Measurements from ENCODE around the gene ANKRD65. TPM values are rescaled to one million over a fixed set of nuclear protein-coding genes. Genes with fewer than 3 reads are reported as not detected.
"Not testable (repeated sequence)": the region's sequence is repeated elsewhere in the genome, so short reads cannot be mapped to it uniquely, and the experiment has no call there.

ANKRD65 gene
- total RNA-seq, 1 experiment from 2014 or later, result not detected

DNA sequence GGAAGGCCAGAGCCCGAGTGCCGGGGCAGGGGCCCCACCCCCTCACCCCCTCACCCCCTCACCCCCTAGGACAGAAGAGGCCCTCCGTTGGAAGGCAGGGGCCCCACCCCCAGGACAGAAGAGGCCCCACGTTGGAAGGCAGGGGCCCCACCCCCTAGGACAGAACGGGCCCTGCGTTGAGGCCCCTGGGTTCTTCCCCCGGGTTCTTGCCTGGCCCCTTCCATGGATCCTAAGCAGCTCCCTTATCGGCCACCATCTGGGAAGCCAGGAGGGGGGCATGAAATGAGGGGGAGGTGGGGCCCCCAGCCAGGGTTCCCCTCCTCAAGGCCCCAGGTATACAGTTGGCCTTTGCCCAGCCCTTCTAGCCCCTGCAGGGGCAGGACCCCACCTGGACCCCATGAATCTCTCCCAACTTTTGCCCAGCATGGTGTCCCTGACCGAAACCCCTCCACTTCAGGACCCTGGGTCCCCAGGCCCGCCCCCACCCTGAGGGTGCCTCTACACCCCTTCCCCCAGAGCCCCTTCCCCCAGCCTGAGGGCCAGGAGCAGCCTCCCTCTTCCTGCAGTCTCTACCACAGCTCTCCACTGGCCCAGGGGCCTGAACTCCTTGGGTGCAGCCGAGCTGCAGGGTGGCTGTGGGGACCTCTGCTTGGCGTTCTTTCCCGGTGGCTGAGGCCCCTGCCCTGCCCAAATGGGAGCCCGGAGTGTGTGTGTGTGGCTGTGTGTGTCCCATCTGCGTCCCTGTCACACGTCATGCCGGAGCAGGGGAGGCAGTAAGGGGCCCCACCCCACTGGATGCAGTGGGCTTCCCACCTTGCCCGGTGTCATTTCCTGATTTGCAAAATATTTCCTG, 10.1 kb upstream of the ANKRD65 start:
- no peak for DNase-seq (ENCODE audit: low spot score)

DNA sequence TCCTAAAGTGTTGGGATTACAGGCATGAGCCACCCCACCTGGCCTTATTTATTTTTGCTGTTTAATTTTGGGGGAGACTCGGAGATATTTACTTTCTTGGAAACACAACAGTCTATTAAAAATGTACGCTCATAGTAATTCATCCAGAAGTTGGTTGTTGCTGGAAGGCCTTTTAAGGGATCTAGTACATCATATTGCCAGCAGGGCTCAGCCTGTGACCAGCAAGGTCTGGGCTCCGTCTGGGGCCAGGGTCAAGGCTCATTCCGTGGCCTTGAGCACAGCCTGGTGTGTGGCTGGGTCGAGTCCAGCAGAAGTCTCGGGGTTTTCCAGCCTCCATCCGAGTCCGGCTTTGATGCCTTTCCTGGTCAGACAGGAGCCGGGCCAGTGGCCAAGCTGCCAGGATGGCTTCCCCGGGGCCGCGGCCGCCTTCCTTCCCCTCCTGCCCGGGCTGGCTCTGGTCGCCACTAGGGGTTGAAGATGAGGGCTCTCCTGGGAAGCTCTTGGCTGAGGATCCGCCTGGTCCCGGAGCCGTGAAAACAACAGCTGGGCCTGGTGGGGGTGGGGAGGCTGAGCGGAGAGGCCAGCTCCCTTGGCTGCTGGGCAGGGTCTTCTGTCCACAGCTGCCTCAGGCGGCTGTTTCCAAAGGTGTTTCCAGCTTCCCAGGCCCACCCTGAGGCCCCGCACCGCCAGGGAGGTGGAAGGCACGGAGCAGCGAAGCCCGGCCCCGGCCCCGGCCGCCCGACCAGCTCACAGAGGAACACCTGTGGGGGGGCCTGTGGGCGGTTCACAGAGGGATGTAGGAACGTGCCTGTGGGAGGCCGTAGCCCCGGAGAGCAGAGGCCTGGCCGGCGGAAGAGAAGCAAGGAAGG, 9.3 kb upstream of the ANKRD65 start:
- peak; percentile 46 for DNase-seq (ENCODE audit: low spot score)

DNA sequence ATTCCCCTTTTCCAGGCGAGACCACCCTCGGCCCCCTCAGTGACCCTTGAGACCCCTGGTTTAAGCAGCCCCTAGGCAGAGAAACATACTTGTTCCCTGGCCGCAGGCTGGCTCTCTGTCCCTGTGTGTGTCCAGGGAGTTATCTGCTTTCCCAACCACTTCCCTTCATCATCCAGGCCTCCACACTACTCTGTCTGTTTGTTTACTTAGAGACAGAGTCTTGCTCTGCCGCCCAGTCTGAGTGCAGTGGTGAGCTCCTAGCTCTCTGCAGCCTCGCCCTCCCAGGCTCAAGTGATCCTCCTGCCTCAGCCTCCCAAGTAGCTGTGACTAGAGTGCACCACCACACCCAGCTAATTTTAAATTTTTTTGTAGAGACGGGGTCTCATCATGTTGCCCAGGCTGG, 8.6 kb upstream of the ANKRD65 start:
- DNase-seq (ENCODE audit: low spot score), result no peak

DNA sequence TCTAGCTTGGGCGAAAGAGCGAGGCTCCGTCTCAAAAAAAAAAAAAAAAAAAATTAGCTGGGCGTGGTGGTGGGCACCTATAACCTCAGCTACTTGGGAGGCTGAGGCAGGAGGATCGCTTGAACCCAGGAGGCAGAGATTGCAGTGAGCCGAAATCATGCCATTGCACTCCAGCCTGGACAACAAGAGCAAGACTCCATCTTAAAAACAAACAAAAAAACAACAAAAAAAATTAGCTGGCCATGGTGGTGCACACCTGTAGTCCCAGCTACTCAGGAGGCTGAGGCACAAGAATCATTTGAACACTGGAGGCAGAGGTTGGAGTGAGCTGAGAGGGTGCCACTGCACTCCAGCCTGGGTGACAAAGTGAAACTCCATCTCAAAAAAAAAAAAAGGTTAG, 7.9 kb upstream of the ANKRD65 start:
- DNase-seq (ENCODE audit: low spot score), result not testable (repeated sequence)

DNA sequence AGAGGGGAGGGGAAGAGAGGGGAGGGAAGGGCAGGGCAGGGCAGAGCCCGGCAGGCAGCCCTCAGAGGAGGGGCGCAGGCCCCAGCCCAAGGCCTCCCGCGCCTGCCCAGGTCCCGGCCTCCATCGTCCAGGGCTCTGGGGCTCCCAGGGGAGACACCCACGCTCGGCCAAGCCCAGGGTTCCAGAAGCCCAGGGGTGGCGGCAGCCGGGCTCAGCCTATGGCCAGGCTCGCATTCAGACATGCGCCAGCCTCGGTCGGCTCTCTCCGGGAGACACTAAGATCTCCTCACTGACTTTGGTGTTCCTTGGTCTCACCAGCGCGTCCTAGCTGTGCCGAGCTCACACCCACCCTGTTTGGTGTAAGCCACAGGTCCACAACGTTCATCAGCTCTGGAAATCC, 7.1 kb upstream of the ANKRD65 start:
- DNase-seq (ENCODE audit: low spot score), result no peak

DNA sequence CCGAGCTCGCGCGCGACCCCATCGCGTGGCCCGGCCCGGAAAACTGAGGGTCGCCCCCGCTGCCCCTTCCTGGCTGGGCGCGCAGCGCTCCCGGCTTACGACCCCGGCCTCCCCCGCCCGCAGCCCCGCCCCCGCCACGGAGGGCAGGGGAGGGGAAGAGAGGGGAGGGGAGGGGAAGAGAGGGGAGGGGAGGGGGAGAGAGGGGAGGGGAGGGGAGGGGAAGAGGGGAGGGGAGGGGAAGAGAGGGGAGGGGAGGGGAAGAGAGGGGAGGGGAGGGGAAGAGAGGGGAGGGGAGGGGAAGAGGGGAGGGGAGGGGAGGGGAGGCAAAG, 6.7 kb upstream of the ANKRD65 start:
- DNase-seq (ENCODE audit: low spot score), result no peak

DNA sequence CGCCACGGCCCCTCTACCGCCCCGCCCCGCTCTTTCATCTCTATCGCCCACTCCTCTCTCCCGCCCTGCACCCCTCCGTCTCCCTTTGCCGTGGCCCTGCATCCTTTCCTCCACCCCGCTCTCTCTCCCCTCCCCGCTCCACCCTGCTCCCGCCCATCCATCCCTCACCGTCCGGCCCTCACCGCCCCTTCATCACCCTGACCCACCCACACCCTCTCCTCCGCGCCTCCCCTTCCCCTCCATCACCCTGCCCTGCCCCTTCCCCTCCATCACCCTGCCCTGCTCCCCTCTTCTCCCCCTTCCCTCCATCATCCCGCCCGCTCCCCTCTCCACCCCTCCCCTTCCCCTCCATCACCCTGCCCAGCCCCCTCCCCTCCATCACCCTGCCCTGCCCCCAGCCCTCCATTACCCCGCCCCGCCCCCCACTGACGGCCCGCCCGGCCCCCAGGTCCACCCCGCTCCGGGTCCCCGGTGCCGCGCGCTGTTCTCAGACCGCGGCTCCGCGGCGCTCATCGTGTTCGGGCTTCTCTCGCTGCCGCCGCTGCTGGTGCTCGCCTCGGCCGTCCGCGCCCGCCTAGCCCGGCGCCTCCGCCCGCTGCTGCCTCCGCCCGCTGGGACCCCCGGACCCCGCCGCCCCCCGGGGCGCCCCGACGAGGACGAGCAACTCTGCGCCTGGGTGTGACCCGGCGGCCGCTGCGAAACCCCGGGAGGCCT, 6.2 kb upstream of the ANKRD65 start:
- no peak for DNase-seq (ENCODE audit: low spot score)

DNA sequence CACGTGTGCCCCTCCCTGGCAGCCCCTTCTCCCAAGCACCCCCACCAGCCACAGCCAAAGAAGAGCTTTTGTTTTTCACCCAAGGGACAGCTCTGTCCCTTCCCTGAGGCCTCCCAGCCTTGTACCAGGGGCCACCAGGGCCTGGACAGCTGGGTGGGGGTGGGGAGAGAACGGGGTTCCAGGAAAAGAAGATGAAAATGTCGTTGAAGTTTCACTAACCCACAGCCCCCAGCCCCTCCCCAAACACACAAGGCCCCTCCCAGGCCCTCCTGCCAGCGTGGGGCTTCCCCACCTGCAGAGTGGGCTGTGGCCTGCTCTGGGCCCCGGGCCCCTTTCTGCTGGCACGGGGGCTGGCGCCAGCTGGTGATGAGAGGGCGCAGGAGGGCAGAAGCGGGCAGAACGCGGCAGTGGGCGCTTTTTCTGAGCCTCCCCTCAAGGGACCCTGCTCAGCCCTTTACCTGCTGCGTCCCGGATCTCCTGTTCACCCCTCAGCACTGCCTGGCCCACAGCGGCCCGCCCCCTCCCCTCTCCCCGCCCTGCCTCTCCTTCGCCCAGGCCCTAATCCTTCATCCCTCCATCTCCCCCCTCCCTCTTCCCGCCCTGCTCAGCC, 5.5 kb upstream of the ANKRD65 start:
- no peak for DNase-seq (ENCODE audit: low spot score)

DNA sequence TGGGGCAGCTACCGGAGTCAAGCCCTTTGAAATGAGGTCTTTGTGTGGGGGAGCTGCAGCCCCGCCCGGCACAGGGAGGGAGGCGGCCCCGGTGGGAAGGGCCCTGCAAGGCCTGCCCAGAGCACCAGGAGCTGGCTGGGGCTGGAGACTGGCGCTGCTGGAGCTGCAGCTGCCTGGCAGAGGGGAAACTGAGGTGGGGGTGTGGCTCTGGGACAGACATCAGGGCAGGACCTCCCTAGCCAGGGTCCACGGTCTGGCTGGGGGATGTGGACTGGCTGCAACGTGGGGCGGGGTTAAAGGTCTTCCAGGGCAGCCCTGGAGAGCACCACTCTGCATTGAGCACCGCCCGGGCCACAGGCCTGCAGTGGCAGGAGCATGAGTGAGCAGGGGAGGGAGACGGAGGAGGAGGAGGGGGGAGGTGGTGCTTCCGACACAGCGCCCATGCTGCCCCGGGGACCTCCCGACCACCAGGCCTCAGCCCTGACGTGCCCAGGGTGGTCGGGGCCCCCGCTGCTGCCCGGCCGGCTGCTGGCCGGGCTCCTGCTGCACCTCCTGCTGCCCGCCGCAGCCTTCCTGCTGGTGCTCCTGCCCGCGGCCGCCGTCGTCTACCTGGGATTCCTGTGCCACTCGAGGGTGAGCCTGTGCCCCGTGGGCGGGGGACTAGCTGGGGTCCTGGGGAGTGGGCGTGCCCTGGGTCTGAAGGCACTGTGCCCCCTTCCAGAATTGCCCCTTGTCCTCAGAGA, 4.8 kb upstream of the ANKRD65 start:
- DNase-seq (ENCODE audit: low spot score), result no peak

DNA sequence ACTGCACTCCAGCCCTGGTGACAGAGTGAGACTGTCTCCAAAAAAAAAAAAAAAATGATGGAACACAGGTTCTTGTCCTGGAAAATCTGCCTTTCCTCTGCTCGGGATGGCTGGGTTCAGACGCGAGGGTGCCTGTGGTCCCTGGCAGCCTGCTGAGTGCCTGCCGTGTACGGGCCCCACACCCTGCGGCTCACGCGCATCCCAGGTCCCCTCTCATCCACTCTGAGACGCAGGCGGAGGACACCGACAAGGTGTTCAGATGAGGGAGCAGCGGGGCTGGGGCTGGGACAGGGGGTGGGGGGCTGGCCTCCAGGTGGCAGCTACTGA, 4.3 kb upstream of the ANKRD65 start:
- no peak for DNase-seq (ENCODE audit: low spot score)

DNA sequence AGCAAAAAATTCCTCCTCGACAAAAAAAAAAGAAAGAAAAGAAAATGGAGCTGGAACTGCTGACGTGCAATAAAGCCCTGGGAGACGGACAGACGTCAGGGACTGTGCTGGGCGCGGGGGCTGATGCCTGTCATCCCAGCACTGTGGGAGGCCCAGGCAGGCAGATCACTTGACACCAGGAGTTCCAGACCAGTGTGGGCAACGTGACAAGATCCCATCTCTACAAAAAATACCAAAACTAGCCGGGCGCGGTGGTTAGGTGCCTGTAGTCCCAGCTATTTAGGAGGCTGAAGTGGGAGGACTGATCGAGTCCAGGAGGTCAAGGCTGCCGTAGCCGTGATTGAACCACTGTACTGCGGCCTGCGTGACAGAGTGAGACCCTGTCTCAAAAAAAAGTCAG, 3.6 kb upstream of the ANKRD65 start:
- DNase-seq (ENCODE audit: low spot score), result no peak

DNA sequence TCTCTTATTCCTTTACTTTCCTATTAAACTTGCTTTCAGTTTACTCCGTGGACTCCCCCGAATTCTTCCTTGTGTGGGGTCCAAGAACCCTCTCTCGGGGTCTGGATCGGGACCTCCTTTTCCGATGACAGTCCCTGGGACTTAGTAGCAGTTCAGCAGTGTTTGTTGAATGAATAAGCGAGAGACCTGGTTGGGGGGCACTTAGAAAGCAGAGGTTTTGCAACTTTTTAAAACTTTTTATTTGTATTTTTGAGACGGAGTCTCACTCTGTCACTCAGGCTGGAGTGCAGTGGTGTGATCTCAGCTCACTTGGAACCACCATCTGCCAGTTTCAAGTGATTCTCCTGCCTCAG, 2.1 kb upstream of the ANKRD65 start:
- DNase-seq (ENCODE audit: low spot score), result no peak

DNA sequence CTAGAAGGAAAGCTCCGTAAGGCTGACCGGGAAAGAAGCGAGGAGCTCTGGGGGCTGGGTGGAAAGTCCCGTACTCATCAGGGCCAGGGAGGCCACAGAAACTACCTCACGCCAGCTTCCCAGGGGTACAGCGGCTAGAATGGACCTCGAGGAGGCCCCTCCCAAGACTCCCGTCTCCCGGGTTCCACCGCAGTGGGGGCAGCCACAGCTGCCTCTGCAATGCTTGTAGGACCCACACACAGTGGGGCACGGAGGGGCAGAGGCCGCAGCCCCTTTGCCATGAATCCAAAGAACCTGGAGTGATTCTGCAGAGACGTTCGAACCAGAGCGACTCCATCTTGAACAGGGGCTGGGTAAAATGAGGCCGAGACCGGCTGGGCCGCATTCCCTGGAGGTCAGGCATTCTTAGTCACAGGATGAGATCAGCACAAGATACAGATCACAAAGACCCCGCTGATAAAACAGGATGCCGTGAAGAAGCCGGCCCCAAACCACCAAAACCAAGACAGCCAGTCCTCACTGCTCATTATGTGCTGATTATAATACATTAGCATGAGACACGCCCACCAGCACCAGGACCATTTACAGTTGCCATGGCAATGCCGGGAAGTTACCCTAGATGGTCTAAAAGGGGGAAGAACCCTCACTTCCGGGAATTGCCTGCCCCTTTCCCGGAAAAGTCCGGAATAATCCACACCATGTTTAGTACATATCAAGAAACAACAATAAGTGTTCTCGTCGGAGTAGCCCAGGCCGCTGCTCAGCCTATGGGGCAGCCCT, 1.6 kb upstream of the ANKRD65 start:
- DNase-seq (ENCODE audit: low spot score), result peak; percentile 43

DNA sequence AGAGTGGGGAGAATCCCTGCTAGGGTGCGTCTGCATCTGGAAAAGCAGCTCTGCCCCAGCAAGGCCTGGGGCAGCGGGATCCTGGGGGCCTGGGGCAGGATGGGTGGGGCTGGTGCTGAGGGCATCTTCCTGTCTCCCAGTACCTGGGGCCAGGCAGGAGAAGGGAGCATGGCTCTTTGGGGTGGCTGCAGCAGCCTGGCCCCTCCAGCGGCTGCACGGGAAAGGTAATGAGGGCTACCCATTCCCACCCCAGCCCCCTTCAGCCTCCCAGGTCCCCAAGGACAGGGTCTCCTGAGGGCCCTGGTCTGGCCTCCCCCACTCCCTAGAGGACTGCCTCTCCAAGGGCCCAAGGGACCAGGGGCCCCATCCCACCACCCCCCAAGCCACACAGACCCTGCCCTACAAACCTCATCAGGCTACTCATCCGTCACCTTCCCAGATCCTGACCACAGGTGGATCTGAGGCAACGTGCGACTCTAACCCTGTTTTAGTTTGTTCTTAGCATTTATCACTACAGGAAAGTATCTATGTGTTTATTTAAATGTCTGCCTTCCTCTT, 910 bp upstream of the ANKRD65 start:
- DNase-seq (ENCODE audit: low spot score), result no peak

DNA sequence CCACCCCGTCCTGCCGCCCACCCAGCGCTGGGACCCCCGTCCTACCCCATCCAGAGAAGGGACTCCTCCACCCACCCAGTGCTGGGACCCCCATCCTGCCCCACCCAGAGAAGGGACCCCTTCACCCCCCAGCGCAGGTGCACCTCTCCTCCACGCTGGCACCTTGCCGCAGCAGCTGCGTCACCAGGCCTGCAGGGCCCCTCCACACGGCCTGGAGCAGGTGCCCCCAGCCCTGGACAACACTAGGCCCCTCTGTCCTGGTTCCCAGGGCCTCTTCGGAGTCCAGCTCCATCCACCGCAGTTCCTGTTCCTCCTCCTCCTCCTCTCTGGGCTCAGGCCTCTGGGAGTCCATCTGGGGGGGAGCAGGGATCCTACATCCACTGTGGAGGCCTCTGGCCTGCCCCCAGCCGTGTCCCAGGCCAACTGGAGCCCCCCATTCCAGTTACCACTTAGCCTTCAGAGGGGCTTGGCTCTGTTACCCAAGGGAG, 378 bp downstream of the ANKRD65 start:
- DNase-seq (ENCODE audit: low spot score), result no peak

DNA sequence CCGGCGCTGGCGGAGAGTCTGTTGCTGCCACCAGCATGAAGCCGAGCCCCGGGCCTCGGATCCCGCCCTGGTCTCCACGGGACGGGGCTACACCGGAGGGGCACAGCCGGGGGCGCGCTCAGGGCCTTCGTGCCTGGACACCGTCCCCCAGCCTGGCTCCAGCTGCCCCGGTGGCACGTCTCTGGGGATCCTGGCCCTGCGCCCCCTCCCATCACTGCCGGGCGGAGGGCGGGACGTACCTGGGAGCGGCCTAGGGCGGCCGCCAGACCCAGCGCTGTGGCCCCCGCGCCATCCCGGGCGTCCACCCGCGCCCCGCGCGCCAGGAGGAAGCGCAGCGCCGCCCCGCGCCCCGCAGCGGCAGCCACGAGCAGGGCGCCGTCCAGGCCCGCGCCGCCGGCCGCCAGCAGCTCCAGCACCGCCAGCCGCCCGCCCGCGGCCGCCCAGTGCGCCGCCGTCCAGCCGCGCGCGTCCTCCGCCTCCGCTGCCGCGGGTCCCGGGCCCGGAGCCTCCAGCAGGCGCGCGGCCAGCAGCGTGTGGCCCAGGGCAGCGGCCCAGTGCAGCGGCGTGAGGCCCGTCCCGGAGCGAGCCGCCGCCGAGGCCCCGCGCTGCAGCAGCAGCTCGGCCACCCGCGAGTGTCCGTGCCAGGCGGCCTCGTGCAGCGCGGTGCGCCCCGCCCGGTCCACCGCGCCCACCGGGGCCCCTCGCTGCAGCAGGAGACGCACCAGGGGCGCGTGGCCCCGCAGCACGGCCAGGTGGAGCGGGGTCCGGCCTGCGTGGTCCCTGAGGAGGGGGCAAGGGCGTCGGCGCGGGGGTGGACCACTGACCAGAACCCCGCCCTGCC, 1.0 kb downstream of the ANKRD65 start:
- DNase-seq (ENCODE audit: low spot score), result no peak

DNA sequence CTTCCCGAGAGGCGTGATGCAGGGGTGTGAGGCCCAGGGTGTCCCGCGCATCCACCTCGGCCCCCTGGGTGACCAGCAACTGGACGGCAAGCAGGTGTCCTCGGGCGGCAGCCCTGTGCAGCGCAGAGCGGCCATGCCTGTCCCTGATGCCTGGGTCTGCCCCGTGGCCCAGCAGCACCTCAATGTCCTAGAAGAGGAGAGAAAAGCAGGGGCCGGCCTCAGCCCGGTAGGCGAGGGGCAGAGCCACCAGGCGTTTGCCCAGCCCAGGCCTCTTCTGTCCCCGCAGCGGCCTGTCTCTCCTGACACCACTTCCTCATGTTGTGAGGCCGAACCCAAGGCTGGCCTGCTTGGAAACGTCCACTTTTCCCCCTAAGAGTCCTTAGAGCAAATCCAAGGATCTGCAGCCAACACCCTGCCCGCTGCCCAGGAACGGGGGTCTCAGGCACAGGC, 1.7 kb downstream of the ANKRD65 start:
- no peak for DNase-seq (ENCODE audit: low spot score)

DNA sequence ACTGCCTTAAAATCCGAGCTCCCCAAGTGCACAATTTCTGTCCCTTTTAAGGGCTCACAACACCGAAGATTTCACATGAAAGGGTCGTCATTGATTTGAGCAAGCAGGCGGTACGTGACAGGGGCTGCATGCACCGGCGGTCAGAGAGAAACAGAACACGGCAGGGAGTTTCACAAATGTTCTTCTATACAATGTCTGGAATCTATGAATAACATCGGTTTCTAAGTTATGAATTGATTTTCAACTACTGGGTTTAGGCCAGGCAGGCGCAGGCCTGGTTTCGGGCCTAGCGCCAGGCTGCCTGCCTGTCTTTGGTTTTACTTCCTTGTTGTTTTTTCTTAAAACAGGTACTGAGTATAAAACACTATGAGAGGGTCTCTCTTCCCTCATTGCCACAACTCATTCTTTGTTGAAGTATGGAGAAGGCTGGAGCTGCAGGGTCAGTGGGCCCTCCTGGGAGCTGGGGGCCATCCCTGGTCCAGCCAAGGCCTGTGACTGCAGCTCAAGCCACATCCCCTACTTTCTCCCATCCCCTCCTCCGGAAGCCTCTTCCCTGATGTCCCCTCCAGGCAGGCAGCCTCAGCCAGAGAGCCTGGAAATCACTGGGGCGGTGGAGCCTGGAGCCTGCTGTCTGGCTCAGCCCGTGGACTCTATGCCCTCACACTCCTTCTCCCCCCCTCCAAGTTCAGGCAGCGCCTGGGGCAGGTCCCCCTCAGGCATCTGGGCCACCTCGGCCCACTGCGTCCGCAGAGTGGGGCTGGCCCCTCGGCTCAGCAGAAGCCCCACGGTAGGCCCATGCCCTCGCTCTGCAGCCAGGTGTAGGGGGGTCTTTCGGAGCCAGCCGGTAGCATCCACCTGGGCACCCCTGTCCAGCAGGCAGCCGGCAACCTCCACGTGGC, 2.4 kb downstream of the ANKRD65 start:
- no peak for DNase-seq (ENCODE audit: low spot score)
